PFSK-1 (cell line): Measurements from ENCODE around the gene SPATA17.

Source experiments
- FOXP2 ChIP-seq: optimal IDR thresholded peaks from 2 replicates; pipeline ENCODE3; 2011; ENCODE audit warnings: borderline replicate concordance, control low read depth, inconsistent platforms; ENCODE audit not compliant: insufficient read depth; ENCODE audit errors: extremely low read length, extremely low read depth
- POLR2AphosphoS5 ChIP-seq: IDR thresholded peaks from 2 replicates; pipeline ENCODE4 v1.6.1; 2012; ENCODE audit warnings: low read depth, mild to moderate bottlenecking, control low read depth, low read length, moderate library complexity
- SIN3A ChIP-seq: IDR thresholded peaks from 2 replicates; pipeline ENCODE4 v1.6.1; 2012; ENCODE audit warnings: mild to moderate bottlenecking, low read length, moderate library complexity, borderline replicate concordance; ENCODE audit not compliant: insufficient read depth
- TAF1 ChIP-seq: IDR thresholded peaks from 2 replicates; pipeline ENCODE4 v1.6.1; 2012; ENCODE audit warnings: low read length, control low read depth, borderline replicate concordance; ENCODE audit not compliant: insufficient read depth
- TF ChIP-seq, protein P1 (sequence below), 2 experiments: IDR thresholded peaks; 2 replicates each; pipeline versions ENCODE4 v1.6.1 to v1.8.0; 2011 to 2012; ENCODE audit warnings: low read depth in 2 of 2, low read length in 2 of 2, control low read depth in 1 of 2, inconsistent platforms in 1 of 2, mild to moderate bottlenecking in 1 of 2, moderate library complexity in 1 of 2; ENCODE audit not compliant: insufficient read depth in 1 of 2

The SPATA17 gene

DNA sequence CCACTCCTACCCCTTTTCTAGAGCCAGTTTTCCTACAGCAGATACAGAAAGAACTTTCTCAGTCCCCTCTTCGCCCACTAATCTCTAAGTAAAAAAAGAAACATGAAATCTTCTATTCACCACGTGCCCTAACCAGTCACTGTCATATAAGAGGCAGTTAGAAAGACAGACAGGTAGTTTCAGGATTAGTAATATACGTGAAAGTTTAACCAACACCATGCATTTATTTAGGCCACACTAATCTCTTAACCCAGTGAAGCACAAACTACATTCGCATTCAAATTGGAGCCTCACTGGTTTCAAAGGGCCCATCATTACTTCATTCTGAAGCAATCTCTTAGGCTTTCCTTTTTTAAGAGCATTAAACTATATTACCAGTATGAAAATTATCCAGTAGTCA is 10.3 kb upstream of the SPATA17 start:
- no peak for TF ChIP-seq POLR2AphosphoS5
- no peak for TF ChIP-seq SIN3A
- no peak for TF ChIP-seq TAF1

DNA sequence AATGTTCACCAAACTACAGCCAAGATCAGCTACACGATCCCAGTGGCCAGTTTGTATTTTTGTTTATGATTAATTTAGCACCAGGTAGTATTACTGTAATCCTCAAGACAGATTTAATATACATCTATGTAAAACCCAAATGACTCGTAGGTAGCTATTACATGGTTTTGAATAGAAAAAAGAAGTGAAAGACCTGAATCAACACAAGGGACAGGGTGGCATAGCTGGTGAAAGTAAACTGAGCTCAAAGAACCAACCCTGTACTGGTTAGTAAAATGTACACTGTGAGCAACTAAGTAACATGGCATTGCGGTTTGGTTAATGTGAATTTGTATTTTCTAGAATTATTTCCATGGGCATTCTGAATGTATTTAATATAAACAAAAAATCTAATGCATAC is 9.1 kb upstream of the SPATA17 start:
- TF ChIP-seq, protein P1, sequence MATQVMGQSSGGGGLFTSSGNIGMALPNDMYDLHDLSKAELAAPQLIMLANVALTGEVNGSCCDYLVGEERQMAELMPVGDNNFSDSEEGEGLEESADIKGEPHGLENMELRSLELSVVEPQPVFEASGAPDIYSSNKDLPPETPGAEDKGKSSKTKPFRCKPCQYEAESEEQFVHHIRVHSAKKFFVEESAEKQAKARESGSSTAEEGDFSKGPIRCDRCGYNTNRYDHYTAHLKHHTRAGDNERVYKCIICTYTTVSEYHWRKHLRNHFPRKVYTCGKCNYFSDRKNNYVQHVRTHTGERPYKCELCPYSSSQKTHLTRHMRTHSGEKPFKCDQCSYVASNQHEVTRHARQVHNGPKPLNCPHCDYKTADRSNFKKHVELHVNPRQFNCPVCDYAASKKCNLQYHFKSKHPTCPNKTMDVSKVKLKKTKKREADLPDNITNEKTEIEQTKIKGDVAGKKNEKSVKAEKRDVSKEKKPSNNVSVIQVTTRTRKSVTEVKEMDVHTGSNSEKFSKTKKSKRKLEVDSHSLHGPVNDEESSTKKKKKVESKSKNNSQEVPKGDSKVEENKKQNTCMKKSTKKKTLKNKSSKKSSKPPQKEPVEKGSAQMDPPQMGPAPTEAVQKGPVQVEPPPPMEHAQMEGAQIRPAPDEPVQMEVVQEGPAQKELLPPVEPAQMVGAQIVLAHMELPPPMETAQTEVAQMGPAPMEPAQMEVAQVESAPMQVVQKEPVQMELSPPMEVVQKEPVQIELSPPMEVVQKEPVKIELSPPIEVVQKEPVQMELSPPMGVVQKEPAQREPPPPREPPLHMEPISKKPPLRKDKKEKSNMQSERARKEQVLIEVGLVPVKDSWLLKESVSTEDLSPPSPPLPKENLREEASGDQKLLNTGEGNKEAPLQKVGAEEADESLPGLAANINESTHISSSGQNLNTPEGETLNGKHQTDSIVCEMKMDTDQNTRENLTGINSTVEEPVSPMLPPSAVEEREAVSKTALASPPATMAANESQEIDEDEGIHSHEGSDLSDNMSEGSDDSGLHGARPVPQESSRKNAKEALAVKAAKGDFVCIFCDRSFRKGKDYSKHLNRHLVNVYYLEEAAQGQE (IDR thresholded peaks at IDR 0.05; ENCODE audit: insufficient read depth in 1 of 2, low read depth in 2 of 2, low read length in 2 of 2), result no peak
- no peak for TF ChIP-seq SIN3A
- TF ChIP-seq POLR2AphosphoS5, result no peak
- no peak for TF ChIP-seq FOXP2
- no peak for TF ChIP-seq TAF1

DNA sequence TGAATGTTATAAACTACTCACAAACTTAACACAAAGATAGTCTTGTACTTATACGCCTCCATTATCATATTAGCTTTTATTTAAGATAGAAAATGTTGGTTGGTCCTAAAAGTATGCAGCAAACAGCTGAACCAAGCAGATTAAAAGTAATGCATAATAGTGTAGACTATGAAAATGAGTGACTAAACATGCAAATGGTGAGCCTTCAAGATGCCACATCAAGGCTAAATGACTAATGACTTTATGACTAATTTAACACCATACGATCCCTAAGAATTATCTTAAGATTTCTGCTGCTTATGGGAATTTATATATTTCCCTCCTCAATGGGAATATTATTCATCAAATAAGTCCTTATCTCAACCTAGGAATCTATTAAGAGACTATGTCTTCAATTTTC is 4.8 kb upstream of the SPATA17 start:
- TF ChIP-seq TAF1 (no peak), POLR2AphosphoS5 (no peak), SIN3A (no peak), FOXP2 (no peak)
- TF ChIP-seq, protein P1 (IDR thresholded peaks at IDR 0.05; ENCODE audit: insufficient read depth in 1 of 2, low read depth in 2 of 2, low read length in 2 of 2), result no peak

DNA sequence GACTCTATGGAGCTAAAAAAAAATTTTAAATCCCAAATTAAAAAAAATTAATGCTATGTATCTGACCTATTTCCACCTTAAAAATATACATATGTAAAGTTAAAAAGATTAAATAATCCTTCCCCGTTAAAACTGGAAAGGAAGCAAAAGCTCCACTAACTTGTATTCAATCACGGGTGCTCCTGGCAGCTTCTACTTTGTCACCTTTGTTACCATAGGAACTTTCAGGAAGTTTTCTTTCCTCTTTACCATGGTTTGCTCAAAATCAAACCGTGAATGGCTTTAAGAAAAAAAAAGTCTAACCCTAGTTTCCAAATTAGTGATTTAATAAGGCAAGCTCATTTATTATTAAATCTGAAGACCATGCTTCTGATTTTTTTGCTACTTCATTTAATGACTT is 3.7 kb upstream of the SPATA17 start:
- no peak for TF ChIP-seq TAF1
- TF ChIP-seq, protein P1 (IDR thresholded peaks at IDR 0.05; ENCODE audit: insufficient read depth in 1 of 2, low read depth in 2 of 2, low read length in 2 of 2), result no peak
- no peak for TF ChIP-seq SIN3A
- TF ChIP-seq FOXP2, result no peak
- no peak for TF ChIP-seq POLR2AphosphoS5

DNA sequence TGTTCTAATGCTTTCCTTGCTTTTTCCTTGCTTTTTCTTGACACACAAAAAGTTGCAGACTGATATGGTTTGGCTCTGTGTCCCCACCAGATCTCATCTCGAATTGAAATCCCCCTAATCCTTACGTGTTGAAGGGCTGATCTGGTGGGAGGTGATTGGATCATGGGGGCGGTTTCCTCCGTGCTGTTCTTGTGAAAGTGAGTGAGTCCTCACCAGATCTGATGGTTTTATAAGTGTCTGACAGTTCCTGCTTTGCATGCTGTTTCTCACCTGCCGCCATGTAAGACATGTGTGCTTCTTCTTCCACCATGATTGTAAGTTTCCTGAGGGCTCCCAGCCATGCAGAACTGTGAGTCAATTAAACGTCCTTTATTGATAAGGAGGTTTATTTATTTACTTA is 11.3 kb downstream of the SPATA17 start:
- TF ChIP-seq SIN3A, result no peak
- TF ChIP-seq, protein P1 (IDR thresholded peaks at IDR 0.05; ENCODE audit: insufficient read depth in 1 of 2, low read depth in 2 of 2, low read length in 2 of 2), result no peak
- TF ChIP-seq POLR2AphosphoS5, result no peak
- TF ChIP-seq TAF1, result no peak
- TF ChIP-seq FOXP2, result no peak

DNA sequence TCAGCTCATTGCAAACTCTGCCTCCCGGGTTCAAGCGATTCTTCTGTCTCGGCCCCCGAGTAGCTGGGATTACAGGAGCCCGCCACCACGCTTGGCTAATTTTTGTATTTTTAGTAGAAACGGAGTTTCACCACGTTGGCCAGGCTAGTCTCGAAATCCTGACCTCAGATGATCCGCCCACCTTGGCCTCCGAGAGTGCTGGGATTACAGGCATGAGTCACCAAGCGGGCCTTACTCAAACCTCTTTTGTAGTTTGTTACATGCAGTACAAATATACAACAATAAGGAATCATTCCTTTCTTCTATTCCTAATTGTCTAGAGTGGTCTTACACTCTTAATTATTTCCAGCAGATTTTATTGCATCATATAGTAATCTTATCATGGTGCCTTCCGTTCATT is 16.6 kb downstream of the SPATA17 start:
- TF ChIP-seq POLR2AphosphoS5, result no peak
- no peak for TF ChIP-seq FOXP2
- TF ChIP-seq, protein P1 (IDR thresholded peaks at IDR 0.05; ENCODE audit: insufficient read depth in 1 of 2, low read depth in 2 of 2, low read length in 2 of 2), result no peak
- no peak for TF ChIP-seq TAF1
- TF ChIP-seq SIN3A, result no peak
